ENCODE results near the gene CD3G. TPM values are rescaled to one million over a fixed set of nuclear protein-coding genes. Genes with fewer than 3 reads are reported as not detected.

Gene CD3G
- total RNA-seq, 1 donor from 2014 or later, result not detected

- Mint-ChIP-seq H3K27me3 (ENCODE audit: unreplicated experiment) (peaks cover 5% of the 10 kb centered on the region), H3K27ac (ENCODE audit: unreplicated experiment) (no peak within 1 kb of the TSS), H3K9me3 (ENCODE audit: unreplicated experiment) (no peaks in the 10 kb centered on the region), H3K36me3 (ENCODE audit: low read depth, unreplicated experiment) (no peaks in the 10 kb centered on the region), H3K4me3 (ENCODE audit: unreplicated experiment) (no peak within 1 kb of the TSS), H3K4me1 (ENCODE audit: unreplicated experiment) (peaks cover 2% of the 10 kb centered on the region)
- no peak for DNase-seq (ENCODE audit: low spot score)
- no peak for TF ChIP-seq CTCF (IDR thresholded peaks at IDR 0.05; ENCODE audit: unreplicated experiment)
Observed at GRCh38 chr11:118342503-118343161, 1.5 kb upstream of the CD3G start, which contains the start of gene CD3D. Gene CD3D (minus strand): TSS chr11:118342705. CDS start chr11:118342607, 98 bp downstream.

GRCh38 chr11:118343248-118343647, 896 bp upstream of the CD3G start:
- no peak overlapping the region for H3K27ac Mint-ChIP-seq (ENCODE audit: unreplicated experiment)
- peaks cover 2% of the 10 kb centered on the region for H3K4me1 Mint-ChIP-seq (ENCODE audit: unreplicated experiment)
- peaks cover 5% of the 10 kb centered on the region for H3K27me3 Mint-ChIP-seq (ENCODE audit: unreplicated experiment)
- no peak overlapping the region for H3K4me3 Mint-ChIP-seq (ENCODE audit: unreplicated experiment)
- no peak for TF ChIP-seq CTCF (IDR thresholded peaks at IDR 0.05; ENCODE audit: unreplicated experiment)
- no peaks in the 10 kb centered on the region for H3K36me3 Mint-ChIP-seq (ENCODE audit: low read depth, unreplicated experiment)
- no peak for DNase-seq (ENCODE audit: low spot score)
- no peaks in the 10 kb centered on the region for H3K9me3 Mint-ChIP-seq (ENCODE audit: unreplicated experiment)

GRCh38 chr11:118349475-118349874, 5.3 kb downstream of the CD3G start:
- Mint-ChIP-seq H3K27ac (ENCODE audit: unreplicated experiment) (no peak overlapping the region), H3K4me3 (ENCODE audit: unreplicated experiment) (no peak overlapping the region), H3K9me3 (ENCODE audit: unreplicated experiment) (no peaks in the 10 kb centered on the region), H3K36me3 (ENCODE audit: low read depth, unreplicated experiment) (no peaks in the 10 kb centered on the region), H3K4me1 (ENCODE audit: unreplicated experiment) (no peaks in the 10 kb centered on the region), H3K27me3 (ENCODE audit: unreplicated experiment) (peaks cover 1% of the 10 kb centered on the region)
- no peak for DNase-seq (ENCODE audit: low spot score)
- TF ChIP-seq CTCF (IDR thresholded peaks at IDR 0.05; ENCODE audit: unreplicated experiment), result no peak

GRCh38 chr11:118353084-118353710, 9.1 kb downstream of the CD3G start:
- H3K9me3 Mint-ChIP-seq (ENCODE audit: unreplicated experiment), result no peaks in the 10 kb centered on the region
- DNase-seq (ENCODE audit: low spot score), result no peak
- no peak overlapping the region for H3K4me3 Mint-ChIP-seq (ENCODE audit: unreplicated experiment)
- no peak overlapping the region for H3K27ac Mint-ChIP-seq (ENCODE audit: unreplicated experiment)
- H3K27me3 Mint-ChIP-seq (ENCODE audit: unreplicated experiment), result peaks cover 1% of the 10 kb centered on the region
- H3K36me3 Mint-ChIP-seq (ENCODE audit: low read depth, unreplicated experiment), result no peaks in the 10 kb centered on the region
- H3K4me1 Mint-ChIP-seq (ENCODE audit: unreplicated experiment), result no peaks in the 10 kb centered on the region
- TF ChIP-seq CTCF (IDR thresholded peaks at IDR 0.05; ENCODE audit: unreplicated experiment), result peak; percentile 80

- H3K4me1 Mint-ChIP-seq (ENCODE audit: unreplicated experiment), result peaks cover 15% of the 10 kb centered on the region
- H3K27ac Mint-ChIP-seq (ENCODE audit: unreplicated experiment), result no peak overlapping the region
- no peak for DNase-seq (ENCODE audit: low spot score)
- no peaks in the 10 kb centered on the region for H3K9me3 Mint-ChIP-seq (ENCODE audit: unreplicated experiment)
- peaks cover 5% of the 10 kb centered on the region for H3K36me3 Mint-ChIP-seq (ENCODE audit: low read depth, unreplicated experiment)
- no peak overlapping the region for H3K4me3 Mint-ChIP-seq (ENCODE audit: unreplicated experiment)
- no peak for TF ChIP-seq CTCF (IDR thresholded peaks at IDR 0.05; ENCODE audit: unreplicated experiment)
- H3K27me3 Mint-ChIP-seq (ENCODE audit: unreplicated experiment), result peaks cover 15% of the 10 kb centered on the region
Observed at GRCh38 chr11:118358071-118358470, 13.9 kb downstream of the CD3G start.
